DOHH2 (cell line): Measurements from ENCODE around the gene STK32B.

ENCODE experiments used
- CTCF ChIP-seq: fragments of 200-600 bp; sonication (generic); IDR thresholded peaks from one replicate; pipeline ENCODE4 v1.5.1; 2014; ENCODE audit warnings: antibody characterized with exemption, mild to moderate bottlenecking, low read depth, low read length; ENCODE audit not compliant: poor library complexity, severe bottlenecking
- EZH2phosphoT487 ChIP-seq: fragments of 200-600 bp; sonication (generic); IDR thresholded peaks from 2 replicates; pipeline ENCODE4 v1.6.1; 2017; ENCODE audit warnings: borderline replicate concordance, mild to moderate bottlenecking, antibody characterized with exemption, low read length, moderate library complexity, mixed read lengths

DNA sequence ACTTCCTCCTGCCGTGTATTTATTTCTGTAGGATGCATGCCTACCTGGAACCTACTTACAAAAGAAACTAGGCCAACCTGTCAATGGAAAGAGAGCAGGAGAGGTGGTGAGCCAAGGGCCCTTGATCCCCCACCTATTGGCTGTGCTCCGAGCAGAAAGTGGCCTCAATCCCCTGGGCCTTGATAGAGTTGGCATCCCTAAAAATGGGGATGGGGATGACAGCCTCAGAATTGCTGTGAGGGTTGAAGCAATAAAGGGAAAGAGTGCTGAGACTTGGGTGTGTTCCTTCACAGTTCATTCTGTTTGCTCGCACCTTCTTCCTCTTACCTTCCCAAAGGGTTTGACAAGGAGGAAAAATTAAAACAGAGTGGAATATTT lies 314.7 kb downstream of the STK32B start:
- TF ChIP-seq CTCF: no peak
- TF ChIP-seq EZH2phosphoT487: no peak
